HG02870 (cell line): ENCODE measurements around the gene CALB2.
"Not testable (repeated sequence)": the region's sequence is repeated elsewhere in the genome, so short reads cannot be mapped to it uniquely, and the experiment has no call there.

Source experiments
- ATAC-seq: cut with Tn5 transposase; IDR thresholded peaks from one replicate; pipeline ENCODE4 v1.9.1; 2021; ENCODE audit warnings: mild to moderate bottlenecking, moderate library complexity; ENCODE audit not compliant: unreplicated experiment

The CALB2 gene, protein sequence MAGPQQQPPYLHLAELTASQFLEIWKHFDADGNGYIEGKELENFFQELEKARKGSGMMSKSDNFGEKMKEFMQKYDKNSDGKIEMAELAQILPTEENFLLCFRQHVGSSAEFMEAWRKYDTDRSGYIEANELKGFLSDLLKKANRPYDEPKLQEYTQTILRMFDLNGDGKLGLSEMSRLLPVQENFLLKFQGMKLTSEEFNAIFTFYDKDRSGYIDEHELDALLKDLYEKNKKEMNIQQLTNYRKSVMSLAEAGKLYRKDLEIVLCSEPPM

DNA sequence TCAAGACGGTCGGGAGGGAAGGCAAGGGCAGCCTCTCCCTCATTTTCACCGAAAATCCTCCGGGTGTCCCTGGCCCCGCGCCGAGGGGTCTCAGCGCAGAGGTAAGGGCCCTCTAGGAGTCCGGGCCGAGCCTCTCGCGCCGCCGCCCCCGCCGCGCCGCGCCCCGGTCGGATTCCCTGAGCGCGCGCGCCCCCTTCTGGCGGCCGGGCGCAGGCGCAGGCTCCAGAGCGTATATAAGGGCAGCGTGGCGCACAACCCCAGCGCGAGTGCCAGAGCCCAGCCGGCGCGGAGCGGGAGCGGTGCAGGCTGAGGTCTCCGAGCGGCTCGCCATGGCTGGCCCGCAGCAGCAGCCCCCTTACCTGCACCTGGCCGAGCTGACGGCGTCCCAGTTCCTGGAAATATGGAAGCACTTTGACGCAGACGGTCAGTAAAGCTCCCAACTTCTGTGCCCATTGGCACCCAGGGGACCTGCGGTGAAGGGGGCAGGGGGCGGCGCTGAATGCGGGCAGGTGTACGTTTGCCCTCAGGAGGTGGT, at the start of gene CALB2:
Gene CALB2, plus strand, starts transcription at position 260 of the 535 bp plus-strand sequence. Its CDS starts 70 bp downstream, at position 330.
- ATAC-seq: peak; percentile 78

DNA sequence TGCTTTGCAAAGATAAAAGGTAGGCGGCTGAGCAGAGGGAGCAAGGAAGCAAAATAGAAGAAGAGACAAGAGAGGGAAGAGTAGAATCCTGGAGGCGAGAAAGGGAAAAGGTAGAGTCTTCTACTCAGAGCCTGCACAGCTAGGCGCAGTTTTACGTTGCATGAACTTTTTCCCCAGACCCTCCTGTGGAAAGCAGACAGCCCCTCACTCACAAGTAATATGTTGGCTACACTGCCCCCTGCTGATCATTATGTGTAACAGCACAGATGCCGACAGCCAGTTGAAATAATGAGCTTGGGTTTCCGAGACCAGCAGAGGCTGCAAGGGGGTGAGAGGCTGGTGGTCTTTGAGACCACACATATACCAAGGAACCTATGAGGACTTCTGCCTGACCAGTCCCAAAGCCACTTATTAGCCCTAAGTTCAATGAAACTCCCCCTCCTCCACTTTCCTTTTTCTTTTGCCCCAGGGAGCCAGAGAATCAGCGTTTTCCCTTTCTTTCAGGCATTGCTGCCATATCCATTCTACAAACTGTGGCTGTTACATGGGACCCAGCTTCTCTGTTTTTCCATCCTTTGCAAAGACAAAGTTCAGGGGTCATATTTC, 46.9 kb upstream of the CALB2 start:
- ATAC-seq: no peak

DNA sequence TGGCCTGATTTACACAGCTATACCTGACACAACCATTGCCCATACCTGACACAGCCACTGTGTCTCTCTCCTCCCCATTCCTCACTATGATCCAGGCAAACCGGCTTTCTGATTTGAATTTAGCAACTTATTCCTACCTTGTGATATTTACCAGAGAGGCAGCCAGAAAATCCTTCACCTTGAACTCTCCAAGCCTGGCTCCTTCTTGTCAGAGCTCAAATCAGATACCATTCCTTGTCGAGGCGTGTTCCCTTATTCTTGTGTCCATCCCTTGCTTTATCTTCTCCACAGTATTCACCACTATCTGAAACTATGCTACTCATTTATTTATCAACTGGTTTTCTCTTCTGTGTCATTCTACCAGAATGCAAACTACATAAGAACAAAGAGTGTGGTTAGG, 44.9 kb upstream of the CALB2 start:
- not testable (repeated sequence) for ATAC-seq

DNA sequence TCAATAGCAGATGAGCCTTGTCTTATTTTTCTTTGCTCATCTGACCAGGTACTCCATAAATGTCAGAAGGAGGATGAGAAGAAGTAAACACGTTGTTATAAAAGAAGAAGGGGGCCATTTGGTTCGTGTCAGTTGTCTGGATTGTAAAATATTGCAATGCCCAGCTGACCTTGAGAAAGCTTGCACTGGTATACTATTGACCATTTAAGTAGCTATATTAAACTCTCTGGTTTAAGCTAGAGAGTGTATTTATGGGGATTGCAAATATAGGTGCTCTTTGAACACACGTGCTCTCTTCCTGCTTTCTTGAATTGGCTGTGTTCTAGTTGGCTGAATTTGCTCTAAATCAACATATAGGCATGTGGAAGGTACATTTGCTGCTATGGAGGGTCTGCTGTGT, 43.3 kb upstream of the CALB2 start:
- ATAC-seq: no peak

DNA sequence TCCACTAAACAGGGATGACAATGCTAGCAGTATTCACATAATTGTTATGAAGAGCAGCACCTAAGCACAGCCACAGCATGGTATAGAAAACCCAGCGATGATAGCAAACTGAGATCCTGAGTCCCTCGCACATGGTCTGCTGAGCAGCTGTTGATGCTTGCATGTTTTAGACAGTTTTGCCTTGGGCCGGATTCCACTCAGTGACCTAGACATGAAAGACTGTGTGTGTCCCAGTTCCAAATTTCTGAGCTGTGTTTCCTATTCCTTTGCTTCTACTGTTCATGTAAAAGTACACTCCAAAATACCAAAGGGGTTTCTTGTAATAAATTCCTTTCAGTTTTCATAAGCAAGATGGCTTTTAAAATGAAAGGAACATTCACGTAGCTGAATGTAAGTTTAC, 38.5 kb upstream of the CALB2 start:
- ATAC-seq: no peak

DNA sequence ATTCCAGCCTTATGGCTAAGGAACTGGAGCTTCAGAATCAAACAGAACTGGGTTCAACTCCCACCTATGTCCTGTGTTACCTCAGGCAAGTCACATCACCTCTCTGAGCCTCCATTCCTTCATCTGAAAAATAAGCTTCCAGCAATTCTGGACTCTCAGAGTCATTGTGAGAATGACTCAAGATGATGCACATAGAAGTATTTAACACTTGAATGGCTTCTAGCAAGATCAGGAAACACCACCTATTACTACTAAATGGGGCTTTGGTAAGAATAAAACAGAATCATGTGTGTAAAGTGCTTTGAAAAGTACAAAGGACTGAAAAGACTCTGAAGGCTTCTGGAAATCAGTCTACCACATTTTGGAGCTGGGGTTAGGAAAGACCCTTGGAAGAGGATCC, 30.8 kb upstream of the CALB2 start:
- no peak for ATAC-seq

DNA sequence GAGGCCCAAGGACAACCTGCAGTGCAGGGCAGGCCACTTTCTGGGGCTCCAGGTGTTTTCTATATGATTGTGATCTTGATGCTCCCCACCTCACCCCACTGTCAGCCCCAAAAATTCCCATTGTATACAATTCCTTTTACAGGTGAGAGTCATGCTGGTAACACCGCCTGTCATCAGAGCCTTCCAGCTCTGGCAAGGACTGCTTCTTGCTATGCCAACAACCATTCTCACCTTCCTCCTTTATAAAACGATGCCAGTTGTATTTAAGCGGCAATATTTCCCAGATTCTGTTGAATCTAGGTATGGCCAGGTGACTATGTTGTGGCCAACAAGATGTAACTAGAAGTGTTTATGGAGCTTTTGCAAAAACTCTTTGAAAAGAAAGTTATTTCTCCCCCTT, 30.4 kb upstream of the CALB2 start:
- ATAC-seq: no peak

DNA sequence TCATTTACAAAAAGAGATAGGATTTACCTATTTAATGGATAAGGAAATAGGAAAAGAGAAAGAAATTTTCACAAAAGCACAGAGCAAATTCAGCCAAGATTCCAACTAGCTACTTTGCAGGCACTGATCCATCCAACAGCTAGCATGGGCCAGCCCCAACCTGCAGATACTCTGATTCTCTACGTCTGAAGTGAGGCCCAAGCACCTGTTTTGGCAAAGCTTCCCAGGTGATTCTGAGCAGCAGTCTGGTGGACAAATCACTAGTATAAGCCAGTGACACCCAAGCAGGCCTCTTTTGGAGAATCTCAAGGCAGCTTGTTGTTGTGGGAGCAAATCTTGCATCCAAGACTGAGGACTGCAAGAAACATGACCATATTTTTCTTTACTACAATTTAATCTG, 20.9 kb upstream of the CALB2 start:
- ATAC-seq: no peak

DNA sequence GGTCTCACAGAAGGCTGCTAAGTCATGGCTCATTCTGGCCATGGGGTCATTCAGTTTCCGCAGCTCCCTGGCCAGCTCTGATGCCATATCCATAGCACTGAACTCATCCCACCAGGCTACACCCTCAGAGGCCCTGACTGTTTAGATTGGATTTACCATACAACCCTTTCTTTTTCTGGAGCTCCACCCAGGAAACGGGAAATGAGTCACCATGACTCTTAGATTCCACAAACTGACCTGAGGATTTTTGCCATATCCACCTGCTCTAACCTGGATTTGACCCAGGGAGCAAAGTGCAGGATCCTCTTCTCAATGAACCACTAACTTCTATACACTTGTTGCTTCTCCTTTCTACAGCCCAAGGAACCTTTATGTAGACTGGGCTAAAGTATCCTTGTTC, 20.3 kb upstream of the CALB2 start:
- no peak for ATAC-seq

DNA sequence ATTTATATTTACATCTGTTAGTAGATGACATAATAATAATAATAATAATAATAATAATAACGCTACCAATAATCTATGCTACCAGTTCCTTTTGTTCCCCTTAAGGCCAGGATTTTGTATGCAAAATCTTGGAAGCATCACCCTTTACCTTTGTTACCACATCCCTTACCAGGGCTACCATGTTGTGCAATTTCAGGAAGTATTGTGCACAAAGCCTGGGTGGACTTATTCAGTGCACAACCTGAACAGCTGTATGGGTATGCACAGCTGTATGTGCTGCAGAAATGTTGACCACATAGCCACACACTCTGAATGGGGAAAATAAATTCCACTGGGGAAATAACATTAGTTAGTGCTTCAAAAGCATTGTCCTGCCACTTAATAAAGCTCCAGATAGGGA, 19.9 kb upstream of the CALB2 start:
- ATAC-seq: no peak

DNA sequence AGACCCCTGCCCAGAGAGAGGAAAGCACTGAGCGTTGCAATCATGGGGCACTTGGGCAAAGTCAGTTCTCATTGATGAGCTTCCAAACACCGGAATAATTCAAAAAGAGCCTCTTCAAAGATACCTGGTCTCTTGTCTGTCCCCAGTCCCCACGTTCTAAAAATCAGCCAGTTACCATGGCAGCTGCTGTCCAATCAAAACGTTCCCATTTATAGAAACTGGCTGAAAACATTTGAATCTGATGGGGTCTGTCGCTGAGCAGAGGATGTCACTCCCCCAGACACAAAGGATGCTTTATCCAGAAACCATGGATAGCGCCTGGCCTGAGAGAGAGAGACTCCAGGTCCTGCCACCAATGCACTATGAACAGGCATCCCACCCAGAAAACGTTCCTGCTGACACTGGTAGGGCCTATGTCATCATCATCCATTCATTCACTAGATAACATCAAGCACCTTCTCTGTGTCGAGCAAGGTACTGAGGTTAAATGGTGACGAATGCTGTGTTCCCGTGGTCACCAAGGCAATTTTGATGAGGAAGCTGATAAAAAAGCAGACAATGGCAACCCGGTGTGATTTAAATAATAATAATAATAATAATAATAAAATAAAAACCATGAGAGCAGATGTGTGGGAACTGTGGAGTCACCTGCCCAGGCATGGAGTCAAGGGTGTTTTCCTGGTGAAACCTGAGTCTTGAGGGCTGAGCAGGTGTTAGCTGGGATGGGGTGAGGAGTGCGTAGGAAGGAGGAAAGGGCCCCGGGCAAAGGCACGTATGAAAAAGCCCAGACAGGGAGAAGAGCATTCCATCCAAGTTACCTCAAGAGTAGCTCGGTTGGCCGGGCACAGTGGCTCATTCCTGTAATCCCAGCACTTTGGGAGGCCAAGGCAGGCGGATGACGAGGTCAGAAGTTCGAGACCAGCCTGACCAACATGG, 19.0 kb upstream of the CALB2 start:
- no peak for ATAC-seq

DNA sequence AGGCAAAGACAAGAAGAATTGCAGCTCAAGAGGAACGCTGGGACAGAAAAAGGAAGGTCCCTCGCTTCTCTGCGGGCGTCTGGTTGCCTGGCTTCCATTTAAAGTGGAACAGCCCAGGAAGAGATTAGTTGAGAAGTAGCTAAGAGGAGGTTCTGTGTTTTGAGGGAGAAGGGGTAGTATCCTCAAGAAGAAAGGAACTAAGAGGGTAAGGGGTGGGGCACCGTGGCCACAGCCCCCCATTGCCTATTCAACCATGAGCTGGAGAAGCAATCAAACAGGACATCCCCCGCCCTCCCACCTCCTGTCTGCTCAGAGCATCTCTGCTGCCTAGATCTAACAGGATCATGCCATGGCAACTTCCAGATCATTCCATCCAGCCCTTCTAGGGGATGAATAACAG, 18.1 kb upstream of the CALB2 start:
- ATAC-seq: no peak

DNA sequence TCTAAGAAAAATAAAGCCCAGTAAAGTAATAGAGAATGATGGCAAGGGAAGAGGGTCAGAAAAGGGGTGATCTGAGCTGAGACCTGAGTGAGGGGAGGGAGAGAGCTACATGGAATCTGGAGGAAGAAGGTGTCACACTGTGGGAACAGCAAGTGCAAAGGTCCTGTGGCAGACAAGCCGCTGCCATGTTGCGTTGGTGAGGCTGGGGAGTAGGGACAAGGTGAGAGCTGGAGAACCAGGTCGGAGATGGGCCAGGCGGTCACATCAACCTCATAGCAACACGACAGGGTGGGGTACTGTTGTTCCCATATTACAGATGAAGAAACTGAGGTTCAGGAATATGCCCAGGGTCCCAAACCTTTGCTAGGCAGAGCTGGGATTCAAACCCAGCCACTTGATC, 16.6 kb upstream of the CALB2 start:
- ATAC-seq: no peak

DNA sequence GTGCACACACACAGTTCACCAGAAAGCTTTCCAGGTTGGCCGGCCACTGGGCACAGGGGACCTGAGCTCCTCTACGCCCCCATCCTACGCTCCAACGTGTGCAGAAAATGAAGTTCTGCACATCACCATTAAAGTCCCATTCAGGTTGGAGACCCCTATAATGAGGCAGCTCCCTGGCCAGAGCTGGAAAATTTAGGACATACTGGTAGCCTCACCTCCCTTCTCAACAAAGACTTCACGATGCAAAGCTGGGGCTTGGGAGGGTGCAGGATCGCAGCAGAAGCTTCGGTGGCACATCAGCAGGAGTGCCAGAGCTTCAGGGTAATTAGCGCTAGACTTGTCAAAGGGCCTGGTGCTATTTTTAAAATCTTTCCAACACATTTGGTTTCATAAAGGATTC, 15.4 kb upstream of the CALB2 start:
- no peak for ATAC-seq

DNA sequence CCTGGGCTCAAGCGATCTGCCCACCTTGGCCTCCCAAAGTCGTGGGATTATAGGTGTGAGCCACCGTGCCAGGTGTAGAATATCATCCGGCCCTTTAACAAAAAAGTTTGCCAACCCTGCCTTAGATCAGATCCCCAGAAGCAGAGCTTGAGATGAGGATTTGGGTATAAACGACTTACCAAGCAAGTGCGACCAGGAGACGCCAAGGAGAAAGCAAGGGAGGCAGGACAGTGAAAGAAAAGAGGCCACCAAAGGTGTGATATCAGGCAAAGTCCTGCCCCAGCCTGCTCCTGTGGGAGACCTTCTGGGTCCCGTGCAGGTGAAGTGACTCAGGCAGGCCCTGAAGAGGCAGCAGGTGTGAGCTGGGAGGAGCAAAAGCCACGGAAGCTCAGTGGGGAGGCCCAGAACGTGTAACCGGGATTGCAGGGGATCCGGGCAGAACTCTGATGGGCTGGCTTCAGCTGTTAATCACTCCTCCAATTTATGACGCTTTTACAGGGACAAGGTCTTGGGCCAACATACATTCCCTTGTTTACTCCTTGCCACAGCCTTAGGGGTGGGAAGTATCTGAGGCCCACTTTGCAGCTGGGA, 14.1 kb upstream of the CALB2 start:
- no peak for ATAC-seq

DNA sequence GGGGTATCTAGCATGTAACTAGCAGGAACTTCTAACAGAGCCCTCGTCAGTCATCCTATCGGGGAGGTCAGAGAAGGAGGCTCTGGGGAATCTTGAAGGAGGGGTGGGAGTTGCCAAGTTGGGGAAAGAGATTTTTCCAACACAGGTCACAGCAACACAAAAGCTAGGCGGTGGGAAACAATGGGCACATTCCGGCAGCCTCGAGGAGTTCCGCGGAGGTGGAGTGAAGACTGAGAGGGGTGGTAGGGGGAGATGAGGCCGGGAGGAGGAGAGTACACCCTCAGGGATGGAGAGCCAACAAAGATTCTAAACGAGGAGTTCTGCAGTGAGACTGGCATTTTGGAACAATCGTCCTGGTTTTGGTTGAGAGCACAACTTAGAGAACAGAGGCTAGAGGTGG, 13.5 kb upstream of the CALB2 start:
- no peak for ATAC-seq

DNA sequence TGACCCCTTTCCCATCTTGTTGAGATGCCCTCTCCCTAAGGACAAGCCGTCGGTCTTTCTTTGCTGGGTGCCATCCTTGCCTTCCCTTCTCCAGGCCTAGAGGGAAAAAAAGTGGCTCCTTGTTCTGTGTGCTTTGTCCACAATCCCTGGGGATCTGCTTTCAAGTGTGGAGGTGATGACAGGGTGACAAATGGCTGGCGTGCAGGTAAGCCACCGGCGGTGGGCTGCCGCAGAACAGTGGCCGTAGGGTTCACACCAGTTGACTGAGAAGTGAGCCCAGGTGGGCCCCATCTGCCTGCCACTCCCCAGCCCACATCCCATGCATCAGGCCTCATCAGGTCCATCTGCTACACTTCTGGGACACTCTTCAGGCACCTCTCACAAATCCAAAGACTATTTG, 11.4 kb upstream of the CALB2 start:
- ATAC-seq: no peak

DNA sequence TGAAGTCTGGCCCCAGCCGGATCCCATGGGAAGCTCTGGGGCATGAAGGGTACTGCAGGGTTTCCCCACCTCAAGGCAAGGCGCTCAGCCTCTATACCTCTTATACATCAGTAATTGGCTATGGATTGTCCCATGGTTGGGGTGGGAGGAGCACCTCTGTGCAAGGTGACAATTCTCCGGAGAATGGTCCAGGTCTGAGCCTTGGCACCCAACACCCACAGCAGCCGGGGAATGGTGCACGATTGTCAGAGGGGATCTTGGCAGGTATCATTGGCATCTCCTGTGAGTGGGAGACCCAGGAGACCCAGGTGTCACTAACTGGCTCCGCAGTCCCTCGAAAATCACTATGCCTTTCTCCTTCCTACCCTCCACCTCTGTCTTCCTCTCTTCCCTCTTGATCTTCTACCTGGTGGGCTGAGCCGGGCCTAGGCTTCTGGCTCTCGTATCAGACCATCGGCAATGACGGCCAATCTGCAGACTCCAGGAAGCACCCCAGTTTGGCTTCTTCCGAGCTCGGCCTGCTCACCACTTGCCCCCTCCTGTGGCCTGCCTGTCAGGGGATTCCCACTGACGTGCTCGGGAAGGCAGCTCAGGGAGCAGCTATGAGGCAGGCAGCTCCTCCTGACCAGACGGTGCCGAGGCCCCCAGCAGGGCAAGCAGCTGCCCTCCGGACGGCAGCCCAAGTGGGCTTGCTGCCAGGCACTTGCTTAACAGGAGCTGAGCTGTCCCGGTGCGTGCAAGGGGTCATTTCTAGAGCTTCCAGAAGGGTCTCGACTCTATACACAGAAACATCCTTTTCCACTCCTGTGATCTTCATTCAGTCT, 10.0 kb upstream of the CALB2 start:
- no peak for ATAC-seq

DNA sequence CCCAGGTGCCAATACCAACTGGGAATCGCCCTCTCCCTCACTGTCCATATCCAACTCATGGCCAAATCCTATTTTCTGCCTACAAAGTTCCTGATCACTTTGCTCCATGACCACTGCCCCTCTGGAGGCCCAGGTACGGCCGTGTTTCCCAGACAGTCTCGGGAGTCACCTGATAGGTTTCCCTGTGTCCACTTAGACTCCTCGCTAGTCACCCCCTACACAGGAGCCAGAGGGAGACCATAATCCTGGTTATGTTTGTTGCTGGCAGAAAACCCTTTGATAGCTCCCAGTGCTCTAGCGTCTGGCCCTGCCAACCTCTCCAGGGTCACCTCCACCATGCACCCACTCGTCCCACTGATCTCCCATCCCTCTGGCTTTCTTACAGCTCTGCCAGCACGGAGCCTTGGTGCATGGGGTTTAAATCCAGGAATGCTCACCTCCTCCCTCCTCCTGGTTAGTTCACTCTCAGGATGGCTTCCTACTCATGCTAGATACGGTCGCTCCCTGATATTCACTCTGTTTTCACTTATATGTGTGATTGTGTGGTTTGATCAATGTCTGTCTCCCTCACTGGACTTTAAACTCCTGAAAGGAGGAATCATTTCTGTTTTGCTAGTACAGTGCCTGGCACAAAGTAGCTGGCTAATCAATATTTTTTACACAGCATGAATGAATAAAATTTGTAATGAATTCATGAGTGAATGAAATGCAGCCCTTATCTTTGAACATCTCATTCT, 7.5 kb upstream of the CALB2 start:
- ATAC-seq: no peak

DNA sequence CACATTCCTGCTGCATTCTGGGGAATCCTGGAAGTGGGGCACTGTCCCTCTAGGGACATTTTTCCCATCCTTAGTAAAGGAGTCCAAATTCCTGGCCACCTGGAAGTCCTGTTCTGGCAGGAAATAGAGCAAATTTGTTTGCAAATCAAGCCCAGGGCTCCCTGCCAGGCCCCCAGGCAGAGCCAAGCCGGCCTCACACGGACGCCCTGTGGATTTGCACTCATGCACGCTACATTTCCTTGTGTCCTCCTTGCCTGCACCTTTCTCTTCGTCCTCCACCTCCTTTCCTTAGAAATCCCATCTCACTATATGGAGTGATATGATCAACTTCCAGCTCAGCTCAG, 7.0 kb upstream of the CALB2 start:
- no peak for ATAC-seq
